ENCODE data around the gene HOXB3.

Gene HOXB3

GRCh38 chr17:48611681-48612455 lies 21.8 kb upstream of the HOXB3 start:
- peak; percentile 24 to 39 for DNase-seq

DNA sequence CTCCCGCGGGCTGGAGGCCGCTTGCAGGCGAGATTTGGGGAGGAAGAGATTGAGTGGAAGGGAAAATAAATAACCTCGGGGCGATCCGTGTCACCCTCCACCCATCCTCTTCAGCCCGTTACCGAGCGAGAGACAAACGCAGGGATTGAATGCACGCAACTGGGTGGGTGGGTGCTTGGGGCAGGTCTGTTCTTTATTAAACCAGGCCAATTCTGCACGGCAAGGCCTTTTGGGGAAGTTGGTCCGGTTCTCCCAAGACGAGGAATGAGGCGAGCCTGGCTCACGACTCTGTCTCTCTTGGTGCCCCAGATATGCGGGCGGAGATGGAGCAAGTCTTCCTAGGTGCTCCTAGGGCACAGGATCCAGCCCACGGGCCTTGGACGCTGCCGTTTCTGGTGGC lies 21.2 kb upstream of the HOXB3 start:
- DNase-seq: no peak

GRCh38 chr17:48610282-48611211 lies 20.5 kb upstream of the HOXB3 start, which contains the start of gene HOXB7:
Gene HOXB7, minus strand, starts transcription at chr17:48611017. Its CDS starts 99 bp downstream, at chr17:48610918.
- peak; percentile 75 to 82 for DNase-seq

GRCh38 chr17:48609759-48610281 lies 19.8 kb upstream of the HOXB3 start:
- no peak for DNase-seq

DNA sequence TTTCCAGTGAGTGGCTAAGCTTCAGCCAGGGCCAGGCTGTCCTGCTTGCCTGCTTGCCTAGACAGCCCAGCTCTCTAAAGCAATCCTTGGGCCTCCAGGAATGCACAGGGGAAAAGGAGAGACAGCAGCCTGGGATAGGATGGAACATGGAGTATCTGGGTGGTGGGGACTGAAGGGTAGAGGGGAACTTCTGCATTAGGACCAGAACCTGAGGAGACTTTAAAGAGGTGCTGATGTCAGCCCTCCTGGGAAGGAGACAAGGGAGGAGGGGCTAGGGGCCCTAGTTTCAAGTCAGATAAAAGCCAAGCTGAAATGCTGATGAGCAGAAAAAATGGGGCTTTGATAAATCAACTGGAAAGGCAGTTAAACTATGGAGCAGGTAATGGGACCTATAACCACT lies 19.0 kb upstream of the HOXB3 start:
- DNase-seq: no peak

DNA sequence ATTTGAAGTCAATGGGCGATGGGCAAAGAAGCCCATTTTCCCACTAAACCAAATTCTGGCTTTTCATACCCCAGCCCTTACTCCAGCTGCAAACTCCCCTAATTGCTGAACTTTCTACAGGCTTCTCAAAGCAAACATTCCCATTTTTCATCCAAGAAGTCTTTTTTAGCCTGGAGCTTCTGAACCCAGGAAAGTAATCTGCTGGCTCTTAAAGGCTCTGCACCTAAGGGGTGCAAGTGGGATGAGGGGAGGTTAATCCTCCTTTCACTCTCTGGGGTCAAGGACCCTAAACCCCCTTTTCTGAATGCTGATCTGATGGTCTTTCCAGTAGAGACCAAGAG lies 18.4 kb upstream of the HOXB3 start:
- DNase-seq: no peak

GRCh38 chr17:48606892-48607614 lies 17.0 kb upstream of the HOXB3 start:
- no peak for DNase-seq

DNA sequence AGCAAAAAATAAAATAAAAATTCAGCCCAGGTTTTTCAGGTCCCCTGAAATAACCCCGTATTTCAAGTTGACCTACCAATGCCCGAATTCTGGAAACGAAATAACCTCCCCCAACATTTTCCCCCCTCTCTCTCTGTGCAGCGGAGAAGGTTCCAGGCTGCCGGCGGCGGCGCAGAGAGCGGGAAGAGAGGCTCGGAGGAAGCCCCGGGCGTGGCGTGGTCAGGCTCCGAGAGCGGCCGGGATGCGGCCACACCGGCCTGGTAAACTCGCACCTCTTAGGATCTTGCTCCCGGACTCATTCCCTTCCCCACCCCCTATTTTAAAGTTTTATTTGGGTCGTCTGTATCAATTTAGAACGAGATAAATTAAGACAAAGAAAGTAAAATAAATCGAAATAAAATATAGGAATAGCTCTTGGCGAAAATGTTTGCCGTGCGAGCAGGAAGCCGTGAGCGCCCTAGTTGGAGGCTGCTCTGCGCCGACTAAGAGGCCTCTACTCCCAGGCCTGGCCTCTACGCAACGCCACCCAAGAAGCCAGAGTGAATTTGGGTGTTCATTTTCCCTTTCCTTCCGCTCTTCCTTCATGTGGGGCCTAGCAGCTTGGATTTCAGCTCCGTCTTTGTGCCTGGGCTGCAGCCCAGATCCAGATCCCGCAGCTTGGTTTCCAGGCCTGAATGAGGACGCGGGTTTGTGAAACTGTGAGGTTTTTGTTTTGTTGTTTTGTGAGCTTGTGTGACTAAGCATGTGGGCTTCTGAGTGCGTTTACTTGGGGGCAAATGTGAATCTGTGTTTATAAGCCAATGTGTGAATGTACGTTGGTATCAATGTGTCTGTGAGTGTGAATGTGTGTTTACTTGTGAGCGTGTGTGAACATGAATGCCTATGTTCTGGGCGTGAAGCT lies 16.2 kb upstream of the HOXB3 start:
- no peak for DNase-seq

DNA sequence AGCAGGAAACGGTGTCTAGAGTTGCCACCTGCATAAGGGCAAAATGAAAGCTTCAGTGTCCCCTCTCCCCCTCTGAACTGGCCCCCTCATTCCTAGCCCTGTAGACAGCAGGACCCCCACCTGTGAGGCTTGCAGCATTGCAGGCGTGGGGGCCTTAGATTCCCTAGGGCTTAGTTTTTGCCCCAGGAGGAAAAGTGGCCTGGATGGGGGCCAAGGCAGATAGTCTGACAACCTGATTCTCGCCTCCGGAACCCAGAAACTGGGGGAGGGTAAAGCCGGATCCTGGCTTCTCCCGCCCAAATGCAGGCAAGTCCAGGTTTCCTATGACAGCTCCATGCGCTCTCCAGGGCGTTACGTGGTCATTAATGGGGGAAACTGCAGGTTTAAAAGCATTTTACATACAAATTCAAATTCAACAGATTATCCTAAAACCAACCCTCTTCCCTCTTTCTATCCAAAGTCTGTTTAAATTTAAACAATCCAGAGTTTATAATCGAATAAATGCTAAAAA lies 15.4 kb upstream of the HOXB3 start:
- DNase-seq: no peak

- no peak for DNase-seq
These were observed 14.8 kb upstream of the HOXB3 start, which contains the start of gene HOXB6 for GRCh38 chr17:48604770-48605329. Gene HOXB6, minus strand, starts transcription at chr17:48604986. Its CDS starts 6,836 bp downstream, at chr17:48598150.

GRCh38 chr17:48603959-48604769 lies 14.1 kb upstream of the HOXB3 start:
- no peak for DNase-seq

GRCh38 chr17:48601539-48602425 lies 11.7 kb upstream of the HOXB3 start:
- no peak for DNase-seq

GRCh38 chr17:48601207-48601538 lies 11.1 kb upstream of the HOXB3 start:
- DNase-seq: no peak

DNA sequence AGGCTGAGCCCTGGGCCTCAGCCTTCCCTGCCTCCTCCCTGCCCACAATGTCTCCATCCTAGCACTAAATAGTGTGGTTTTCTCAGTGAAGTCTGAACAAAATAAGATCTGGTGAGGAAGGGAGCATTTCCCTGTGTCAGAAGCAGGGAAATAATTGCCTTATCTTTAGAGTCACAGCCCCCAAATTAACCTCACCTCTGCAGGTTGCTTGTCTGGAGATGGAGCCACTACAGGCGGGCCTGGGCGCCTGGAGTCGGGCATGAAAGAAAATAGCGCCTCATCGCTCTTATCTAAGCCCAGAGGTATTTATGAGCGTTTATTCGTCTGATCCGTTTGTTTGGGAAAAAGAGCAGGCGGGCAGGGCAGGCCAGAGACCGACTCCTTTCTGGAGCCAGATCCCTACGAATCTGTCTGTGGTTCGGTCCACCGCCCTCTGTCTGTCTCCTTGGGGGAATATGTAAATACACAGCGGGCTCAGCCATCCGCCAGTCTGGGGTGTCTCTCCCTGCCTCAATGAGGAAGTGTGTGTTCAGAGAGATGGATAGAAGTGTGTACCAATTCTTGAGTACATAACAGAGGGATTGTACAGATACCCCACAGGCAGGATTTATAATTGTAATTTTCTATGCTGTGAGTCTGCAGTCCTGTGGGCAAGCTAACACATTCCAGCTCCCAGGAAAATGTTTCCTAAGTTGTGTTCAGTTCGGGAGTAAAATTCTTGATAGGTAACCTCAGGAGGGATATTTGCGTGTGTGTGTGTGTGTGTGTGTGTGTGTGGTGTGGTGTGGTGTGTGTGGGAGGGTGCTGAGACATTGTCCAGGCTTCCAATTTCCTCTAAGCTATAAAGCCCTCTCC lies 10.4 kb upstream of the HOXB3 start:
- no peak for DNase-seq

DNA sequence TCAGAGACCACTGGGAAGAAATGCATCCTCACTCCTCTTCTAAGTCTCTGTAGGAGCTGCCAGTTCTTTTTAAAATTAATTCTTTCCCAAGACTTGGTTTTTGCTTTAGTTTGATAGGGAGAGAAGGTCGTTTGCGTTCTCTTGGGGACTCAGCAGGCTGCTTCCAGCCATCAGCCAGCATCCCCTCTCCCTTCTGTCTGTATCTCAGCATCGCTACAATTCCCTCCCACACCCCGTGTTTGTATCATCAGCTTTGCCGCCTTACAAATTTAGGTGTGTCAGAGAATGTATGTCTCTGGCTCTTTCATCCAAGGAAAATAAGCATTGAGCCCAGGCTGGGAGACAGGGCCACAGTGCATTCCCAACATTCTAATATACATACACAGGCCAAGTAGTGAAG lies 9.3 kb upstream of the HOXB3 start:
- no peak for DNase-seq

DNA sequence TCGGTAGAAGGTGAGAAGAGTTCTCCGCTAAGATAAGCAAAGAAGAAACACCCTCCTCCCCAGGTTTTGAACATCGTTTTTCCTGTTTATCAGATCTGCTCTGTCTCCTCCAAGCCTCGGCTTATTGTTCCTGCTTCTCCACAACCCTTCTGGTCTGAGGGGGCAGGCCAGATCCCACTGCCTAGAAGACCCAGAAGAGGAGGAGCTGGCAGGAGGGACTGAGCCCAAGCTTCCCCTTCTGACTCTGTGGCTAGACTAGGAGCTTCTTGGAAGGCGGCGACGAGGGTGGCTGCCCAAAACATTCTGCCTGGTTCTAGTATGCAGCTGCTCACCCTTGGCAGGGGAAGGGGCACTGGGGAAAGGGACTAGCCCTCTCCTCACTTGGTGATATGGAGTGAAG lies 8.7 kb upstream of the HOXB3 start:
- DNase-seq: no peak

- peak in 1 of 2 experiments; percentile 49 for DNase-seq
These were observed 8.0 kb upstream of the HOXB3 start for GRCh38 chr17:48597778-48598631.

- DNase-seq: no peak
These were observed 7.4 kb upstream of the HOXB3 start for GRCh38 chr17:48597528-48597777.

Measured in activated CD4-positive, alpha-beta T cell treated with anti-CD3 and anti-CD28 coated beads, Interleukin-2, amount 50 U/mL, for 48 hours (primary cell).